A673 (cell line): Measurements from ENCODE around the gene FBXO45. TPM values are rescaled to one million over a fixed set of nuclear protein-coding genes. Genes with fewer than 3 reads are reported as not detected.

Source experiments
- BruUV-seq: library from RNA; stranded (reverse); fragments of 400-500 nt; replicated peaks from 2 replicates; lab custom pipeline; 2021; lab: Mats Ljungman, UMichigan
- CTCF ChIA-PET: fragments of 300-600 bp; sonication (Branson Sonifier 250); formaldehyde crosslinking; loops from one replicate; lab custom pipeline; 2022; ENCODE audit warnings: antibody characterized with exemption; lab: Charles Lee
- POLR2A ChIA-PET: fragments of 300-600 bp; sonication (Branson Sonifier 250); formaldehyde crosslinking; loops from one replicate; lab custom pipeline; 2022; ENCODE audit warnings: antibody characterized with exemption; ENCODE audit not compliant: low non-redundant PET; lab: Charles Lee
- DNase-seq: peaks from one replicate; pipeline ENCODE4 v3.0.0-alpha.2; 2015; ENCODE audit warnings: low spot score
- H3K27ac ChIP-seq: fragments of 200-600 bp; sonication (generic); 2 replicates; pipeline ENCODE4 v1.5.1; 2016; ENCODE audit warnings: mixed run types, low read depth, mild to moderate bottlenecking, mixed read lengths, antibody characterized with exemption, low read length; ENCODE audit not compliant: poor library complexity, severe bottlenecking
- H3K27me3 ChIP-seq: fragments of 200-600 bp; sonication (generic); replicated peaks from 2 replicates; pipeline ENCODE4 v1.6.1; 2017; ENCODE audit warnings: mixed run types, low read depth, mild to moderate bottlenecking, mixed read lengths, antibody characterized with exemption, low read length; ENCODE audit not compliant: insufficient read depth, poor library complexity
- H3K36me3 ChIP-seq: fragments of 200-600 bp; sonication (generic); 2 replicates; pipeline ENCODE4 v1.6.1; 2016; ENCODE audit warnings: mixed run types, mild to moderate bottlenecking, mixed read lengths, antibody characterized with exemption, low read length; ENCODE audit not compliant: insufficient read depth, poor library complexity, severe bottlenecking
- H3K4me1 ChIP-seq: fragments of 200-600 bp; sonication (generic); 2 replicates; pipeline ENCODE4 v1.6.1; 2017; ENCODE audit warnings: mixed run types, mild to moderate bottlenecking, mixed read lengths, antibody characterized with exemption, low read length; ENCODE audit not compliant: insufficient read depth, poor library complexity, severe bottlenecking
- H3K4me3 ChIP-seq: fragments of 200-600 bp; sonication (generic); 2 replicates; pipeline ENCODE4 v1.5.1; 2016; ENCODE audit warnings: low read depth, mixed run types, mild to moderate bottlenecking, mixed read lengths, low read length; ENCODE audit not compliant: poor library complexity, severe bottlenecking
- H3K9me3 ChIP-seq: fragments of 200-600 bp; sonication (generic); 2 replicates; pipeline ENCODE4 v1.6.1; 2016; ENCODE audit warnings: mixed run types, low read depth, mild to moderate bottlenecking, mixed read lengths, antibody characterized with exemption, low read length; ENCODE audit not compliant: poor library complexity, severe bottlenecking
- CTCF ChIP-seq: fragments of 300-800, 200-600 bp; sonication (generic); conservative IDR thresholded peaks from 2 replicates; pipeline ENCODE4 v1.5.1; 2017; ENCODE audit warnings: low read depth, mild to moderate bottlenecking, antibody characterized with exemption, low read length, moderate library complexity, mixed read lengths
- EZH2 ChIP-seq: fragments of 200-600 bp; sonication (generic); IDR thresholded peaks from 2 replicates; pipeline ENCODE4 v1.6.1; 2017; ENCODE audit warnings: borderline replicate concordance, low read depth, mild to moderate bottlenecking, mixed read lengths, antibody characterized with exemption, low read length; ENCODE audit not compliant: poor library complexity, severe bottlenecking
- intact Hi-C: fragments of 100-400 bp; cut with micrococcal nuclease; formaldehyde crosslinking; loops from one replicate; pipeline ENCODE4 v1.10.0; 2022; ENCODE audit not compliant: unreplicated experiment
- total RNA-seq: library from RNA; stranded (reverse); gene quantifications from 2 replicates; pipeline ENCODE4 v1.2.3, GENCODE V29; 2021

Gene FBXO45
- total RNA-seq, 1 experiment from 2014 or later = 23.0 TPM

DNA sequence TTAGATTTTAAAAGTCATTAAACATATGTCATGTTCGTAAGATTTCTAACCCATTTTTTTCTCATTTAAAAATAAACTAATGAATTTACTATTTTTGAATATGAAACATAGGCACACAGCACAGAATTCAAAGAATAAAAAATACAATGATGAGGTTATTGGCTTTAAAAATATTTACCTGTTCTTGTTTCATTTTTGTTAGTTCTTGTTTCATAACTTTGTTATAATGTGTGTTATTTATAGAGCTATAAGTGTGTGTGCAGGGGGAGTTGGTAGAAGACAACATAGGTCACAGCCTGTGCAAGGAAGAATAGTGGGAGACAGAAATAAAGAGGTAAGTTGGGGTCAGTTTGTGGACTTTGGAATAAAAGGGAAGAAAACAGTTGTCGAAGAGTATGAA lies 40.2 kb downstream of the FBXO45 start:
- no peaks in the 10 kb centered on the region for H3K27me3 ChIP-seq
- intact Hi-C loops = loop anchor here (1.0 to 10.0 kb wide), 5 partner anchors 77 to 576 kb away; partner anchors contain the start of gene NCBP2
- no TSS peak for BruUV-seq
- POLR2A ChIA-PET = no interaction called here
- no peak overlapping the region for H3K4me3 ChIP-seq
- H3K36me3 ChIP-seq = no peaks in the 10 kb centered on the region
- TF ChIP-seq EZH2 = no peak
- no peak for TF ChIP-seq CTCF
- no peaks in the 10 kb centered on the region for H3K9me3 ChIP-seq
- DNase-seq = no peak
- H3K27ac ChIP-seq = no peak overlapping the region
- peaks cover 4% of the 10 kb centered on the region for H3K4me1 ChIP-seq
- CTCF ChIA-PET = interaction anchor here (1.0 to 1.5 kb wide), 4 partner anchors 56 to 421 kb away, joined by 3 to 6 read pairs (median 4); partner anchors contain the start of gene MELTF

DNA sequence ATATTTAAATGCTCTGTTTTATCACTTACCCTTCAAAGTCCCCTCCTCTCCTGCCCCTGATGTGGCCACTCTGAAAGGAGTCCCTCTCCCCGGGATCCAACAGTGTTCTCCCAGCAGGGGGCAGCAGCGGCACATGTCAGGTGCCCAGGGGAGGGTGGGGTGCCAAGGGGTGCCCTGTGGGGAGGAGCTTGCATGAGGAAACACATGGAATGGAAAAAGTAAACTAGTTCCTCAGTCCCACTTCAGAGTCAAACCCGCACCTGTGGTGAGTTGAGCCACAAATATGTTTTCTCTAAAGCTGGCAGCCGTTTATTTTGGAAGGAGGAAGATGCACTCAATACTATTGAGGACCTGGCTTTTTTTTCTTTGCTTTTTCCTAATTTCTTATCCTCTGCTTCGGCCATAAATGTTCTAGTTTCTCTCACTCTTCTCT lies 40.9 kb downstream of the FBXO45 start:
- BruUV-seq = no TSS peak
- H3K27ac ChIP-seq = no peak overlapping the region
- peaks cover 4% of the 10 kb centered on the region for H3K4me1 ChIP-seq
- intact Hi-C loops = loop anchor here (1.0 to 10.0 kb wide), 5 partner anchors 76 to 575 kb away; partner anchors contain the start of gene NCBP2
- H3K27me3 ChIP-seq = no peaks in the 10 kb centered on the region
- peak; percentile 96 for TF ChIP-seq CTCF
- no peak for TF ChIP-seq EZH2
- no peak overlapping the region for H3K4me3 ChIP-seq
- CTCF ChIA-PET = interaction anchor here (0.5 to 1.5 kb wide), 18 partner anchors 12 to 990 kb away, joined by 3 to 18 read pairs (median 4); partner anchors contain the start of genes FBXO45, MELTF and WDR53
- no peaks in the 10 kb centered on the region for H3K36me3 ChIP-seq
- POLR2A ChIA-PET = interaction anchor here (0.6 kb wide), 1 partner anchor 130 kb away, joined by 3 read pairs; the partner anchor contains the start of gene PAK2
- DNase-seq = peak; percentile 94
- no peaks in the 10 kb centered on the region for H3K9me3 ChIP-seq

DNA sequence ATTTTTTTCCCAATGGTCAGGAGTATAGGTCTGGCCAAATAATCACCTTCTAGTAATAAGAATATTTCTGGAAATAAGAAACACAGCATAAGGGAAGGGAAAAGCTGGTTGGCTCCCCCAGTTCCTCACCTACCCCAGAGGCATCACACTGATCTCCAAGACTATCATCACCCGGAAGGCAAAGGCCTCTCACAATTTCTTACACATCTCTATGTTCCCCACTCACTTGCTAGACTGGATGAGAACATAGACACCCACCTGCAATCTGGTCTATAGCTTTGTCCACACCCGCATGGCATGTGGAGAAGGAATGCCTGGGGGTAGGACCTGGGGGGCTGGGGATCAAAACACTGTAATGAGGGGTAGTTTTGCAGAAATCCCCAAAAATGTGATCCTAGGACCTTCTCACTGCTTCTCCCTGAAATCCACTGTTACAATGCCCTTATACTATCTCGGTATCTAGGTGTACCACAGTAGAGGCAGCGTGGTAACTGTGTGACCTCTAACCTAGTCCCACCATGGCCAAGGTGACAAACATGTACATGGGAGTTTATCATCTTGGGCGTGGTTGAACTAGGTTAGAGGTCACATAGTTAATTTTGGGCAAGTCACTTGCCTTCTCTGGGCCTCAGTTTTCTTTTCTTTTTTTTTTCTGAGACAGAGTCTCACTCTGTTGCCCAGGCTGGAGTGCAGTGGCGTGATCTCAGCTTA lies 41.5 kb downstream of the FBXO45 start:
- Histone ChIP-seq H3K4me3 (no peak overlapping the region), H3K27me3 (no peaks in the 10 kb centered on the region), H3K4me1 (peaks cover 4% of the 10 kb centered on the region), H3K9me3 (no peaks in the 10 kb centered on the region), H3K36me3 (no peaks in the 10 kb centered on the region), H3K27ac (no peak overlapping the region)
- intact Hi-C loops = loop anchor here (1.0 to 10.0 kb wide), 5 partner anchors 75 to 575 kb away; partner anchors contain the start of gene NCBP2
- CTCF ChIA-PET = interaction anchor here (0.5 to 1.5 kb wide), 19 partner anchors 11 to 989 kb away, joined by 3 to 18 read pairs (median 3); partner anchors contain the start of genes FBXO45, MELTF and WDR53
- POLR2A ChIA-PET = interaction anchor here (0.6 kb wide), 1 partner anchor 130 kb away, joined by 3 read pairs; the partner anchor contains the start of gene PAK2
- DNase-seq = no peak
- BruUV-seq = no TSS peak
- TF ChIP-seq CTCF (no peak), EZH2 (no peak)
